GM18502 (cell line): ENCODE results near the gene PCSK6.

Experiments used
- ATAC-seq: cut with Tn5 transposase; IDR thresholded peaks from one replicate; pipeline ENCODE4 v1.9.1; 2021; ENCODE audit warnings: mild to moderate bottlenecking; ENCODE audit not compliant: unreplicated experiment, poor library complexity

The PCSK6 gene

GRCh38 chr15:101489599-101490407 is at the start of gene PCSK6:
Gene PCSK6 (minus strand): TSS chr15:101489707. CDS start chr15:101489670, 37 bp downstream.
- ATAC-seq: no peak

- ATAC-seq: no peak
Measured at GRCh38 chr15:101538996-101539395, 49.5 kb upstream of the PCSK6 start.

GRCh38 chr15:101538177-101538576 is 48.7 kb upstream of the PCSK6 start:
- no peak for ATAC-seq

- no peak for ATAC-seq
Measured at GRCh38 chr15:101537483-101538080, 48.1 kb upstream of the PCSK6 start.

GRCh38 chr15:101536875-101537405 is 47.4 kb upstream of the PCSK6 start:
- no peak for ATAC-seq

GRCh38 chr15:101536166-101536874 is 46.8 kb upstream of the PCSK6 start:
- ATAC-seq: no peak

- ATAC-seq: no peak
Measured at GRCh38 chr15:101535170-101535902, 45.8 kb upstream of the PCSK6 start.

- no peak for ATAC-seq
Measured at GRCh38 chr15:101534376-101534970, 45.0 kb upstream of the PCSK6 start.

GRCh38 chr15:101533371-101534140 is 44.0 kb upstream of the PCSK6 start:
- ATAC-seq: no peak

- ATAC-seq: no peak
Measured at GRCh38 chr15:101532865-101533264, 43.4 kb upstream of the PCSK6 start.

GRCh38 chr15:101531170-101531569 is 41.7 kb upstream of the PCSK6 start:
- ATAC-seq: no peak

- no peak for ATAC-seq
Measured at GRCh38 chr15:101530224-101530958, 40.9 kb upstream of the PCSK6 start.

GRCh38 chr15:101528917-101529299 is 39.4 kb upstream of the PCSK6 start:
- no peak for ATAC-seq

- ATAC-seq: no peak
Measured at GRCh38 chr15:101528108-101528916, 38.8 kb upstream of the PCSK6 start.

- ATAC-seq: no peak
Measured at GRCh38 chr15:101526890-101527289, 37.4 kb upstream of the PCSK6 start.

GRCh38 chr15:101526442-101526841 is 36.9 kb upstream of the PCSK6 start:
- no peak for ATAC-seq

GRCh38 chr15:101526021-101526420 is 36.5 kb upstream of the PCSK6 start:
- no peak for ATAC-seq
